Measurements from ENCODE around the gene UST.
"Not testable (repeated sequence)": the region's sequence is repeated elsewhere in the genome, so short reads cannot be mapped to it uniquely, and the experiment has no call there.

UST gene

GRCh38 chr6:148848915-148849314 lies 102.1 kb downstream of the UST start:
- TF ChIP-seq CTCF (IDR thresholded peaks at IDR 0.05; ENCODE audit: extremely low read depth, missing control alignments): no peak
- DNase-seq (ENCODE audit: low spot score): no peak

- DNase-seq (ENCODE audit: low spot score): not testable (repeated sequence)
Observed at GRCh38 chr6:148849449-148849848, 102.6 kb downstream of the UST start.

- TF ChIP-seq CTCF (IDR thresholded peaks at IDR 0.05; ENCODE audit: extremely low read depth, missing control alignments): no peak
- no peak for DNase-seq (ENCODE audit: low spot score)
Observed at GRCh38 chr6:148850964-148851363, 104.1 kb downstream of the UST start.

GRCh38 chr6:148851683-148852556 lies 105.1 kb downstream of the UST start:
- no peak for DNase-seq (ENCODE audit: low spot score)
- TF ChIP-seq CTCF (IDR thresholded peaks at IDR 0.05; ENCODE audit: extremely low read depth, missing control alignments): no peak

- DNase-seq (ENCODE audit: low spot score): no peak
Observed at GRCh38 chr6:148852688-148853087, 105.9 kb downstream of the UST start.

GRCh38 chr6:148853113-148853512 lies 106.3 kb downstream of the UST start:
- not testable (repeated sequence) for DNase-seq (ENCODE audit: low spot score)

More at GRCh38 chr6:148852688-148853087, 105.9 kb downstream of the UST start:
- no peak for TF ChIP-seq CTCF (IDR thresholded peaks at IDR 0.05; ENCODE audit: extremely low read depth, missing control alignments)

- no peak for DNase-seq (ENCODE audit: low spot score)
- no peak for TF ChIP-seq CTCF (IDR thresholded peaks at IDR 0.05; ENCODE audit: extremely low read depth, missing control alignments)
Observed at GRCh38 chr6:148854096-148854495, 107.3 kb downstream of the UST start.

- no peak for TF ChIP-seq CTCF (IDR thresholded peaks at IDR 0.05; ENCODE audit: extremely low read depth, missing control alignments)
- no peak for DNase-seq (ENCODE audit: low spot score)
Observed at GRCh38 chr6:148854992-148855391, 108.2 kb downstream of the UST start.

Data from GM20000 (cell line).